IPS DF 6.9 (cell line): Measurements from ENCODE around the gene GPR87.

ENCODE experiments used
- DNase-seq: peaks from one replicate; pipeline ENCODE4 v3.0.0-alpha.2; 2013; ENCODE audit warnings: low read depth, low spot score
- H3K27ac ChIP-seq: one replicate; pipeline ENCODE4 v1.5.1; 2013; ENCODE audit warnings: low read length, control low read depth
- H3K27me3 ChIP-seq: 2 replicates; pipeline ENCODE4 v1.6.1; 2013; ENCODE audit warnings: mild to moderate bottlenecking, low read length; ENCODE audit not compliant: control insufficient read depth, insufficient read depth
- H3K36me3 ChIP-seq: 2 replicates; pipeline ENCODE4 v1.6.1; 2013; ENCODE audit warnings: low read length; ENCODE audit not compliant: control insufficient read depth, insufficient read depth
- H3K4me1 ChIP-seq: 2 replicates; pipeline ENCODE4 v1.6.1; 2013; ENCODE audit warnings: low read length; ENCODE audit not compliant: control insufficient read depth, insufficient read depth
- H3K4me3 ChIP-seq: 2 replicates; pipeline ENCODE4 v1.5.1; 2013; ENCODE audit warnings: mild to moderate bottlenecking, low read length
- H3K9me3 ChIP-seq: 2 replicates; pipeline ENCODE4 v1.6.1; 2013; ENCODE audit warnings: low read length, inconsistent platforms; ENCODE audit not compliant: control insufficient read depth, insufficient read depth
- WGBS: extraction: QIAGEN DNeasy Blood & Tissue Kit; methylation state at CpG from one replicate; pipeline ENCODE4 v1.1.7; 2013; ENCODE audit warnings: mixed read lengths, missing lambda C conversion rate; ENCODE audit not compliant: insufficient read length, insufficient coverage; 5-methylcytosine and 5-hydroxymethylcytosine counted together

Gene GPR87

DNA sequence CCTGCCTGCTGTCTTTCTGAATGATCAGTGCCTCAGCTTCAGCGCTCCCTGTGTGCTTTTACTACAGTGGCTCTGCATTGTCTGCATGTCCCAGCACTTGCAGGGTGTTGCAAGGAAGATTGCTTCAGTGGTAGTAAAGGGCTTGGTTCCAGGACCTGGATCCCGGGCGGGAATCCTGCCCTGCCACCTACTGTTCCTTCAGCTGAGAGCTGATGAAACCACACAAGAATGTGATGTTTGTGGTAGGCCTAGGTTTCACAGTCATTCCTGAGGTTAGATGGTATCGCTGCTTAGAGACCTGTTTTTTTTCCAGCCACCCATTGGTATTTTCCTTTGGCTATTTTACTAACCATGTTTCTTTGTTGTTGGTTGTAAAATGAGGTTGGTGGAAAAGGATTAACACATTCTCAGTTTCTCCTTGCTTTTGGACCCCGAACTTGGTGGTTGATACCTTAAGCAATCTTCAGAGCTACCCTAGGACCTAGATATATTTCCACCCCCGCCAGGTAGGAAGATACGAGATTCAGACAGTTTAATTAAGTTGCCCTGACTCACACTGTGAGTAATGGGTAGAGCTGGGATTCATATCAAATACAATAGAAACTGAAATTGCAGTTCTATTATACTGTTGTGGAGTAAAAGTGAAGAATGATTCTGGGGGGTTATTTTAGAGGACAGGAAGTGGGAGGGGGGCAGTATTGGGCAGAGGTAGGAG lies 11.4 kb downstream of the GPR87 start:
- WGBS = no CpG with 5 or more reads among the region's 7 CpGs
- Histone ChIP-seq H3K4me1 (peaks cover 9% of the 10 kb centered on the region), H3K27me3 (no peaks in the 10 kb centered on the region), H3K4me3 (no peak overlapping the region), H3K27ac (no peak overlapping the region), H3K9me3 (no peaks in the 10 kb centered on the region), H3K36me3 (no peaks in the 10 kb centered on the region)
- peak; percentile 61 for DNase-seq

DNA sequence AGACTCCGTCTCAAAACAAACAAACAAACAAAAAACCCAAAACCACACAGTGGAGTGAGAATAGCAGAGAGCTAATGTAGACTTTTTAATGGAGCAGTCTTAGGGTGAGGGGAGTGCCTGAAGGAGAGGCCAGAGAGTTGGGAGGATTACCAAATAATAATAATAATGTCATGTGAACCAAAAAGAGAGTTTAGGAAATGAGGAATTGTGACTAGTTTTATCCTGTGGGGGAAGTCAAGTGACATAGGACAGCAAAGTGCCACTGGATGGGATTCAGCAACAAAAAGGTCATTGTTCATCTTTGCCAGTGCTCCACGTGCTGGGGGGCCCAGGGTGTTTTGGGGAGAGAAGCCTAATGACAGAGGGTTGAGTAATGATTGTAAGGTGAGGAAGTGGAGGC lies 12.9 kb downstream of the GPR87 start:
- no peak overlapping the region for H3K27ac ChIP-seq
- WGBS = no CpG with 5 or more reads among the region's 2 CpGs
- no peaks in the 10 kb centered on the region for H3K27me3 ChIP-seq
- no peaks in the 10 kb centered on the region for H3K9me3 ChIP-seq
- DNase-seq = no peak
- H3K4me3 ChIP-seq = no peak overlapping the region
- no peaks in the 10 kb centered on the region for H3K36me3 ChIP-seq
- H3K4me1 ChIP-seq = peaks cover 9% of the 10 kb centered on the region

DNA sequence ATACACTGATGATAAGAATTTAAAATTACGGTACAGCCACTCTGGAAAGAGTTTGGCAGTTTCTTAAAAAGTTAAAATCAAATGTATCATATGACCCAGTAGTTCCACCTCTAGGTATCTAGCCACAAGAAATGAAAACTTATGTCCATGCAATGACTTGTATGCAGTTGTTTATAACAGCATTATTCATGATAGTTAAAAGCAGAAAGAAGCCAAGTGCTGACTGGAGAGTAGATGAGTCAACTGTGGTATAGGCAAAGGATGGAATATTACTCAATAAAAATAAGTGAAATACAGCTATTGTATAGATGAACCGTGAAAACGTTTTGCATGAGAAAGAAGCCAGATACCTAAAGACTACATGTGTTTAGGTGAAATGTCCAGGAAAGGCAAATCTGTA lies 14.8 kb downstream of the GPR87 start:
- Histone ChIP-seq H3K9me3 (no peaks in the 10 kb centered on the region), H3K27ac (no peak overlapping the region), H3K27me3 (no peaks in the 10 kb centered on the region), H3K36me3 (no peaks in the 10 kb centered on the region; the same call in 1 of the 2 replicates), H3K4me1 (peaks cover 9% of the 10 kb centered on the region), H3K4me3 (no peak overlapping the region)
- WGBS = no CpG with 5 or more reads among the region's 3 CpGs
- no peak for DNase-seq

DNA sequence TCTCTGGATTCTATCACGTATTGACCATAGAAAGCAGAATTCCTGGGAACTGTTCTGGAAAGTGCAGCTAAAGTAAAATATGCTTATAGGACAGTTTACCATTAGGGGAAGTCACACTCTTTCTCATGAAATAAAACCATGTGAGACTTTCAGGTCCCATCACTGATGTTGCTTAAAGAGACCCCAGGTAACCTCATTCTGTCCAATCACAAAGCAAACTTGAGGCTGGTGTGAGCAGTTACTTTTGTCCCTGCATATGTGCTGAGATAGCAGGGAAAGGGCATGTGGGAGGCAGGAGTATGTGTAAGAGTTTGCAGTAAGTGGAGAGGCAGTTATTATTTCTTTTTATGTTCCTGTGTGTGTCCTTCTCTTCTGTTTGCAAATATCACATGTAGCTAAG lies 16.1 kb downstream of the GPR87 start:
- H3K36me3 ChIP-seq = no peaks in the 10 kb centered on the region; the same call in 1 of the 2 replicates
- H3K27ac ChIP-seq = no peak overlapping the region
- DNase-seq = no peak
- no peak overlapping the region for H3K4me3 ChIP-seq
- peaks cover 7% of the 10 kb centered on the region; the same call in 1 of the 2 replicates for H3K4me1 ChIP-seq
- WGBS = no CpG with 5 or more reads among the region's 1 CpG
- no peaks in the 10 kb centered on the region for H3K9me3 ChIP-seq
- H3K27me3 ChIP-seq = no peaks in the 10 kb centered on the region

DNA sequence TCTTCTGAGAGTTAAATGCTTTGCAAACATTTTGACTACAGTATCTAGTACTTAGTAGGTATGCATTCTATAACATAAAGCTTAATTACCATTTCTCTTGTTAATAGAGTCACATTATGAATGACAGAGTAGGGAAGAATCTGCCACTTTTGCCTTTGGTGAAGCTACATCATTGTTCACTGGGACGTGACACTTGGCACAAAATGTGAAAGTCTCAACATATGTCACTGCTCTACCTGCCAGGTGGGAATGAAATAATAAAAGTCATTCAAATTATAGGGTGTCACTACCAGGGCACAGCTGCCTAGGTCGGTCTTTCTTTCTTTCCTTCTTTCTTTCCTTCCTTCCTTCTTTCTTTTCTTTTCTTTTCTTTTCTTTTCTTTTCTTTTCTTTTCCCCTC lies 17.6 kb downstream of the GPR87 start:
- Histone ChIP-seq H3K4me1 (no peaks in the 10 kb centered on the region), H3K4me3 (no peak overlapping the region), H3K36me3 (no peaks in the 10 kb centered on the region; the same call in 1 of the 2 replicates), H3K9me3 (no peaks in the 10 kb centered on the region), H3K27me3 (no peaks in the 10 kb centered on the region), H3K27ac (no peak overlapping the region)
- no peak for DNase-seq
- WGBS = no CpG with 5 or more reads among the region's 2 CpGs

DNA sequence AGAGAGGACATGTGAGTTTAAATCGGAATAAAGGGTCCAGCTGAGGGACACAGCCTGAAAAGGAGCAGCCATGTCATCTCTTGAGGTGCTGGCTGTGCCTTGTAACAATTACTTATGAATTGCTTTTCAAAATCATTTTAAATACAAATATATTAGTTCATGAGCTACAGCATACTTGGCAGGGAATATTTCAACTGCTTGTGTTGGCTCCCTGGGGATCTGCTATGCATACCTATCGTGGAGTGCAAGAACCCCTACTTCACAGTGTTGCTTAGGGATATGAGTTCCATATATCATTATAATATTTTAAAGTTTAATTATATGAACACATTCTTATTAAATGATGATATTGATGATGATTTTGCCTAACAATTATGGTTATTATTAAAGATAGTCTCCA lies 19.2 kb downstream of the GPR87 start:
- Histone ChIP-seq H3K27ac (no peak overlapping the region), H3K27me3 (no peaks in the 10 kb centered on the region), H3K4me1 (no peaks in the 10 kb centered on the region), H3K4me3 (no peak overlapping the region), H3K9me3 (no peaks in the 10 kb centered on the region), H3K36me3 (no peaks in the 10 kb centered on the region; the same call in 1 of the 2 replicates)
- DNase-seq = no peak
- no CpG with 5 or more reads among the region's 2 CpGs for WGBS

DNA sequence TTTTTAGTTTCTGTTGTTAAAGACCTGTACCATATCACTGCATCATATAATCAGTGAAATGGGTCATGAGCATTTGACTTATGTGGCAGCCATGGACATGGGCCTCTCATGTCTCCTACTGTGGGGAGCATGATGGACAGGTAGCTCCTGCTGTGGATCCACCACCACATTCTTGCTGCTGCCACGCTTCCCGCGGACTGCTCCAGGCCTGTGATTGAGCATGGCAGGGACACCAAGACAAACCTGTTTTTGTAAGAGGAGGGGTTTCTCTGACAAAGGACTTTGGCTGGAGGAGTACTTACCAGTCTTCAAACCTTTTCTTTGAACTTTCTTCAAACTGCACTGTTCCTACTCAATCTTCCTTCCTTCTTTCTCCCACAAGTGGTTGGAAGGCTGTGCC lies 20.4 kb downstream of the GPR87 start:
- no CpG with 5 or more reads among the region's 3 CpGs for whole genome bisulfite sequencing
- no peak overlapping the region for H3K4me3 ChIP-seq
- no peaks in the 10 kb centered on the region for H3K27me3 ChIP-seq
- no peak for DNase-seq
- H3K27ac ChIP-seq = no peak overlapping the region
- no peaks in the 10 kb centered on the region for H3K9me3 ChIP-seq
- no peaks in the 10 kb centered on the region; the same call in 1 of the 2 replicates for H3K36me3 ChIP-seq
- no peaks in the 10 kb centered on the region for H3K4me1 ChIP-seq

DNA sequence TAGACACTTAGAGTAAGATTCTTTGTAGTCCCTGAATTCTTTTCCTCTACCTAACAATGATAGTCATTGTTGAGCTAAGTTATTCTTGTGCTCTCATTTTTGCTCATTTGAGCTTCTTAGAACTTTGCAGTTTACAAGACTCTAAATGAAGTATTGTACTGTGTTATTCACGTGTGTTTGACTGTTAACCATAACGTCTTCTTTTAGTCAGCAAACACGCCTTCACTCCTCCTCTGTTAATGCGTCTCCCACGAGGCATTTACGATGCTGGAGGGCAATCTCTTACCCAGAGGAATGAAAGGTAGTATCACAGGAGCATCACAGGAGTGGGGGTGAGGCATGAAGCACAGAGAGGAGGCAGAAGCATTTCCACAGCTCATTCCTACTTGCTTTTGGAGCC lies 23.5 kb downstream of the GPR87 start:
- Histone ChIP-seq H3K4me1 (no peaks in the 10 kb centered on the region), H3K27me3 (no peaks in the 10 kb centered on the region), H3K36me3 (no peaks in the 10 kb centered on the region), H3K9me3 (no peaks in the 10 kb centered on the region), H3K4me3 (no peak overlapping the region), H3K27ac (no peak overlapping the region)
- no CpG with 5 or more reads among the region's 6 CpGs for whole genome bisulfite sequencing
- no peak for DNase-seq

DNA sequence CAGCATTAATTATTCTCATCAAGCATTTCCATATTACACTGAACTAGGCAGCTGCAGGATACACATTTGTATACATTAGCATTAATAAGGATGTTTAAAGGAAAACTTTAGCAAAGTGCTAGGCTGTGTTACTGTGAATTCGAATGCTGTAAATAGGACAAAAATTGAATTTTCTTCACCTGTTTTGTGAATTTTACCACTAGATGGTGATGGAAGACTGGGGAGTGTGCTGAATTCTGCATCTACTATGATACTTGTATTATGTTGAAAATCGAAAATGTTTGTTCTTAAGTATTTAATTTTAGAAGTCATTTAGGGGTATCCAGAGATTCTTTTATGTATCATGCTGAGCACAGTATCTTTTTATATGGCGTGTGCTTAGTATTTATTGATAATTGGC lies 25.9 kb downstream of the GPR87 start:
- no peaks in the 10 kb centered on the region for H3K36me3 ChIP-seq
- H3K27me3 ChIP-seq = no peaks in the 10 kb centered on the region
- no peak overlapping the region for H3K27ac ChIP-seq
- H3K9me3 ChIP-seq = no peaks in the 10 kb centered on the region
- no CpG with 5 or more reads among the region's 3 CpGs for WGBS
- H3K4me1 ChIP-seq = no peaks in the 10 kb centered on the region
- no peak for DNase-seq
- H3K4me3 ChIP-seq = no peak overlapping the region

DNA sequence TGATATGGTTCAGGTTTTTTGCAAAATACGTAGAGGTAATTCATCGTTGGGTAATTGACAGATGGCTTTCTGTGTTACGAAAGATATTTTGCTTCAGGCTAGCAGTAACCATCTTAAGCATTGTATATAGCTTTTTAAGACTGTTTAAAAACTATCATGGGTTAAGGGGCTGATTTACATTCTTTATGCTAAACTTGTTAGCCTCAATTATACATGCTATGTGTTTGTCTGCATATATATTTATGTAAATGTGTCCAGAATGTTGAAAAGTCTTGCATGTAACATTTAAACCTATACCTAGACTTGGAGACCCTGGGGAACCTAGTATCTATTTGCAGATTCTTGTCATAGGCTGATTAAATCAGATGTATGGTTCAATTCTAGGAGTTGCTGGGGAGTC lies 27.2 kb downstream of the GPR87 start:
- no peaks in the 10 kb centered on the region for H3K27me3 ChIP-seq
- H3K9me3 ChIP-seq = no peaks in the 10 kb centered on the region
- no peak for DNase-seq
- no CpG with 5 or more reads among the region's 3 CpGs for WGBS
- H3K4me3 ChIP-seq = no peak overlapping the region
- H3K4me1 ChIP-seq = no peaks in the 10 kb centered on the region
- H3K27ac ChIP-seq = no peak overlapping the region
- H3K36me3 ChIP-seq = no peaks in the 10 kb centered on the region

DNA sequence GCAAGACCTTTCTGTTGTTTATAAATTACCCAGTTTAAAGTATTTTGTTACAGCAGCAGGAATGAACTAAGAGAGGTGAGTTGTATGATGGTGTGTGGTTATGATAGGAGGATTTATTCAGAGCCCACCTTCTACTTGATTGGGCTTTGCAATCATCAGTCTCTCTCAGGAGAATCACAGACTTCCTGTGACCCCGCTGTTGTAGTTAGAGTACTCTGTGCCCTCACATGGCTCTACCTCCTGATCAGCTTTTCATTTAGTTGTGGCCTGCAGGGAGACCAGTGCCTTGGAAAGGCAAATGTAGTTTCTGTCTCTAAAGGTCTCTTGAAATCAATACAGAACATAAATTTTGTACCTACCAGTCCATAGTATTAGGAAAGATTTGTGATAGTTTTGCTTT lies 30.7 kb downstream of the GPR87 start:
- no peak overlapping the region for H3K27ac ChIP-seq
- H3K9me3 ChIP-seq = no peaks in the 10 kb centered on the region
- no peak overlapping the region for H3K4me3 ChIP-seq
- DNase-seq = no peak
- no peaks in the 10 kb centered on the region for H3K27me3 ChIP-seq
- H3K36me3 ChIP-seq = no peaks in the 10 kb centered on the region
- no CpG with 5 or more reads among the region's 1 CpG for WGBS
- no peaks in the 10 kb centered on the region for H3K4me1 ChIP-seq
